Right renal pelvis (tissue), 4 donors: ENCODE data around the gene TPCN1. TPM values are rescaled to one million over a fixed set of nuclear protein-coding genes. Genes with fewer than 3 reads are reported as not detected.

Source experiments
- DNase-seq, 4 donors: peaks; one replicate each; pipeline ENCODE4 v3.0.0-alpha.2; 2013; ENCODE audit warnings: low read depth in 4 of 4, low spot score in 3 of 4, missing footprints in 1 of 4
- polyA plus RNA-seq, 4 donors: library from polyadenylated mRNA; unstranded; fragments of 120-200 nt; gene quantifications; one replicate each; pipeline ENCODE4 v1.2.1, GENCODE V29; 2013; ENCODE audit not compliant: insufficient read length in 4 of 4

The TPCN1 gene
- polyA plus RNA-seq, 4 donors = 27.3 to 37.7 (median 35.4) TPM

GRCh38 chr12:113239288-113239771 is 18.1 kb downstream of the TPCN1 start:
- no peak for DNase-seq

- no peak for DNase-seq
Observed at GRCh38 chr12:113239811-113240331, 18.6 kb downstream of the TPCN1 start.

- no peak for DNase-seq
Observed at GRCh38 chr12:113240395-113240794, 19.1 kb downstream of the TPCN1 start.

GRCh38 chr12:113241191-113242025 is 20.1 kb downstream of the TPCN1 start:
- no peak for DNase-seq

GRCh38 chr12:113242026-113242418 is 20.8 kb downstream of the TPCN1 start:
- no peak for DNase-seq

GRCh38 chr12:113242560-113242959 is 21.3 kb downstream of the TPCN1 start:
- no peak for DNase-seq

GRCh38 chr12:113244047-113244460 is 22.8 kb downstream of the TPCN1 start:
- DNase-seq = no peak

- no peak for DNase-seq
Observed at GRCh38 chr12:113244478-113244958, 23.3 kb downstream of the TPCN1 start.

GRCh38 chr12:113245695-113246477 is 24.6 kb downstream of the TPCN1 start:
- DNase-seq = peak; percentile 77 to 90 (median 82)

GRCh38 chr12:113246478-113247122 is 25.3 kb downstream of the TPCN1 start:
- no peak for DNase-seq

- DNase-seq = no peak
Observed at GRCh38 chr12:113247123-113248050, 26.1 kb downstream of the TPCN1 start.

- DNase-seq = no peak
Observed at GRCh38 chr12:113248051-113248825, 27.0 kb downstream of the TPCN1 start.

- no peak for DNase-seq
Observed at GRCh38 chr12:113248842-113249435, 27.7 kb downstream of the TPCN1 start.

GRCh38 chr12:113249546-113249945 is 28.3 kb downstream of the TPCN1 start:
- DNase-seq = no peak

- no peak for DNase-seq
Observed at GRCh38 chr12:113250045-113250444, 28.8 kb downstream of the TPCN1 start.

- no peak for DNase-seq
Observed at GRCh38 chr12:113251404-113252070, 30.3 kb downstream of the TPCN1 start.

- DNase-seq = no peak
Observed at GRCh38 chr12:113252494-113252893, 31.2 kb downstream of the TPCN1 start.
